H4 (cell line): ENCODE measurements around the gene FOXR1. TPM values are rescaled to one million over a fixed set of nuclear protein-coding genes. Genes with fewer than 3 reads are reported as not detected.

Source experiments
- DNase-seq: peaks from one replicate; pipeline ENCODE4 v3.0.0-alpha.2; 2015; ENCODE audit warnings: low spot score
- total RNA-seq: library from RNA; depleted of rRNA; stranded (reverse); fragments of >200 nt; shearing (Covaris generic); gene quantifications from 2 replicates; pipeline ENCODE4 v1.2.3, GENCODE V29; 2014; rRNA removed

The FOXR1 gene, protein sequence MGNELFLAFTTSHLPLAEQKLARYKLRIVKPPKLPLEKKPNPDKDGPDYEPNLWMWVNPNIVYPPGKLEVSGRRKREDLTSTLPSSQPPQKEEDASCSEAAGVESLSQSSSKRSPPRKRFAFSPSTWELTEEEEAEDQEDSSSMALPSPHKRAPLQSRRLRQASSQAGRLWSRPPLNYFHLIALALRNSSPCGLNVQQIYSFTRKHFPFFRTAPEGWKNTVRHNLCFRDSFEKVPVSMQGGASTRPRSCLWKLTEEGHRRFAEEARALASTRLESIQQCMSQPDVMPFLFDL
- total RNA-seq, result not detected in 2 replicates

DNA sequence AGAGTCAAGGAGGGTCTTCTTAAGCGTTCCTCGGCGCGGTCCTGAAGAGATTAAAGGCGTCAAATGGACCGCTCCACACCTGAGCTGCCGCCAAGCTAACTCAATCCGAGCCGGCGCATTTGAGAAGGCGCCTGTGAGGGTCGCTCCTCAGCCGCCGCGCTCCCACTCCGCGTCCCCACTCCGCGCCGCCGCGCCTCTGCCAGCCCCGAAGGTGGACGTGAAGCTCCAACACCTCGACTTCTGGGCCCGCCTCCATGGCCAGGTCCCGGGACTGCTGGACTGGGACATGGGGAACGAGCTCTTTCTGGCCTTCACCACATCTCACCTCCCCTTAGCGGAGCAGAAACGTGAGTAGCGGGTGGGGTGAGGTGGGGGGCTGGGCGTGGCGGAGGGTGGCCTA, at the start of gene FOXR1:
FOXR1 (plus strand) TSS at position 116 of the 400 bp plus-strand sequence; CDS start at position 287, 171 bp downstream.
- DNase-seq, result no peak

DNA sequence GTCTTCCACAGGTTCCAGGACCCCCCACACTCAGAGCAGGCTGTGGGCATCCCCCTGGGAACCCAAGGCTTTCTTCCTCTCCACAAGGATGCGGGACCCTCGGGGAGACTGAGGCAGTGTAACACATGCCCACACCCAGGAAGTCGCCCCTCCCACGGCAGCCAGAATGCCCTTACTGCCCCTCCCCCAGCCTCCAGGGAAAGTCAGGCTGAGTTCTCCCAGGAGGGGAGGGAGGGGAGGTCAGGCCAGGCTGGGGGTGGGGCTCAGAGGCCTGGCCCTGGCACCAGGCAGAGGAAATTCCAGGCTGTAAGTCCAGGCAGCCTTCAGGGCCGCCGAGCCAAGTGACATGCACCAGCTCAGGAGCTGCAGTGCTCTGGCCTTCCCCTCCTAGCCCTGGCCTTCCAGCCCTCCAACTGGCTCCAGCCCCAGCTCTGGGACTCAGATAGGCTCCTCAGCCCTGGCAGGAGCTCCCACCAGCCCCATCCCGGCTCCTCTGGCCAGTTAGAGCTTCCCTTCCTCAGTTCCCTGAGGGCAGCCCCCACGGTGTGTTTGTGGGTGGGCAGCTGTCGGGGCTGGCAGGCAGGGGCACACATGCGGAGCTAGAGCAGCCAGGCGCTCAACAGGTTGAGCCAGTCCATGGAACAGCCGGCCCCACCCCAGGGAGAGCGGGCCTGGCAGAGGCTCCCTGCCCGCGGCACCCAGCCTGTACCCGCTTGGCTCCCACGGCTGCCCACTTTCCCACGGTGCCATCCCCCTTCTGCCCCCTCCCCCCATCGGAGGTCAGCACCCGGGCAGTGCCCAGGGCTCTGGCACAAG, 49.4 kb upstream of the FOXR1 start:
- DNase-seq, result peak; percentile 83

DNA sequence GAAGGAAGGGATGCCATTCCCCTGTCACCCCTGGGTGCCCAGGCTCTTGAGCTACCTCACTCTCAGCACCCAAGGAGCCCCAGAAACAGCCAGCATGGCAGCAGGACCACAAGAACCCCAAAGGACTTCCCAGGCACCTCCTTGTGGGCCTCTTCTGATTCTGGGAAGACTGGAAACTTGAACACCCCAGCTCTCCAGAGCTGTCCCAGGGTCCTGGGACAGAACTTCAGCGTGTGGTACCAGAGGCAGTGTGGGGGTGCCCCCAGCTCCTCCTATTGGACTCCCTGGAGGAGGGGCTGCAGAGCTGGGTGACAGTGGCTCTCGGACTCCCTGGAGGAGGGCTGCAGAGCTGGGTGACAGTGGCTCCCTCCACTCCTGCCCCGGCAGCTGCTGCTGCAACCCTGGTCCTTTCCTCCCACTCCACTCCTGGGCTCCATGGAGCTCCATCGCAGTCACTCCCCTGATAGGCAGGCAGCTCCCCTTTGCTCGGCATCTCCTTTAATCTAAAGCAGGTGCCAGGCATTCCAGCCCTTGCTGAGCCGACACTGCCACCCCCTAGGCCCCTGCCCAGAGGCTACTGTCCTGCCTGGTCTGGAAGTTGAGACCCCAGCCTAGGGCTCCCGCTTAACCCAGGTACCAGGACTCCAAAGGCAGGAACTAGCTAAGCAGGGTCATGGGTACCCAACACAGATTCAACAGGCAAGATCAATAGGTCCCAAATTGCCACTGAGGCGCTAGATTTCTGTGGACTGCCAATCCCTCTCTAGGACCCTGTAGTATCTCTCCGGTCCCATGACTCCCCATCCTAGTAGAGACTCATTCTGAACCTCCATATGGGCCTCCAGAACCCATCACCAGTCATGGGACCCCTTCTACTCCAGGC, 48.6 kb upstream of the FOXR1 start:
- no peak for DNase-seq

DNA sequence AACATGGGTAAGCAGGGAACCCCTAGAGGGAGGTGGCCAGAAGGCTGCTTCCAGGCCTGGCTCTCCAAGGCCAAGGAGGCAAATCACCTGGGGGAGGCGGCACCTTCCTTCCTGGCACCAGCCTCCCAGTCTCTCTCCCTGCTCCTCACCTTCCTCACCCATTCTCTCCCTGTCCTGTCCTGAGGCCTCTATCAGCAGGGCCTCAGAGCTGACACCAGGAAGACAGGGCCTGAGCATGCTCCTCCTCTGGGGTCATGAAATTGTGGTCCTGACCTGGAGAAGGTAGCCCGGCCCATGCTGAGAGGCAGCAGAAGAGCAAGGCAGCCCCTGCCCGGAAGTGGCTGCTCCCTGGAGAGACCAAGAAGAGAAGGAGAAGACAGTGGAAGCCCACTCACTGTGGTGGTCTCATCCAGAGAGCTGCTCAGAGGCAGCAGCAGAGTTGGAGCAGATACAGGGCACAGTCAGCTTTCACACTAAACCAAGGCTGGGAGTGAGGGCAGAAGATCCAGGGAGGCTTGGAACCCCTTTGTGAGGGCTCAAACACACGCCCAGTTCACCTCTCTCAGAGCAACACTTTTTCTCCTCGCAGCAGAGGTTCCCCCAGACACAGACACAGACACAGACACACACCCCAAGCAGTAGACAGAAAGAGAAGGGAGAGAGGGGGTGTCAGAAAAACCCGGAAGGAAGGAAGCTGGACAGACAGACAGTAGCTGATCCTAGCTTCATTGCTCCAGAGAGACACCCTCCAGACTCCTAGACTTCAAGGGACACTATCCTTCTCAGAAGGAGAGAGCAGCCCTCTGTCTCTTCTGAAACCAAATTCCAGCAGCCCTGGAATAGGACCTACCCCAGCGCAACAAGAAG, 47.6 kb upstream of the FOXR1 start:
- no peak for DNase-seq

DNA sequence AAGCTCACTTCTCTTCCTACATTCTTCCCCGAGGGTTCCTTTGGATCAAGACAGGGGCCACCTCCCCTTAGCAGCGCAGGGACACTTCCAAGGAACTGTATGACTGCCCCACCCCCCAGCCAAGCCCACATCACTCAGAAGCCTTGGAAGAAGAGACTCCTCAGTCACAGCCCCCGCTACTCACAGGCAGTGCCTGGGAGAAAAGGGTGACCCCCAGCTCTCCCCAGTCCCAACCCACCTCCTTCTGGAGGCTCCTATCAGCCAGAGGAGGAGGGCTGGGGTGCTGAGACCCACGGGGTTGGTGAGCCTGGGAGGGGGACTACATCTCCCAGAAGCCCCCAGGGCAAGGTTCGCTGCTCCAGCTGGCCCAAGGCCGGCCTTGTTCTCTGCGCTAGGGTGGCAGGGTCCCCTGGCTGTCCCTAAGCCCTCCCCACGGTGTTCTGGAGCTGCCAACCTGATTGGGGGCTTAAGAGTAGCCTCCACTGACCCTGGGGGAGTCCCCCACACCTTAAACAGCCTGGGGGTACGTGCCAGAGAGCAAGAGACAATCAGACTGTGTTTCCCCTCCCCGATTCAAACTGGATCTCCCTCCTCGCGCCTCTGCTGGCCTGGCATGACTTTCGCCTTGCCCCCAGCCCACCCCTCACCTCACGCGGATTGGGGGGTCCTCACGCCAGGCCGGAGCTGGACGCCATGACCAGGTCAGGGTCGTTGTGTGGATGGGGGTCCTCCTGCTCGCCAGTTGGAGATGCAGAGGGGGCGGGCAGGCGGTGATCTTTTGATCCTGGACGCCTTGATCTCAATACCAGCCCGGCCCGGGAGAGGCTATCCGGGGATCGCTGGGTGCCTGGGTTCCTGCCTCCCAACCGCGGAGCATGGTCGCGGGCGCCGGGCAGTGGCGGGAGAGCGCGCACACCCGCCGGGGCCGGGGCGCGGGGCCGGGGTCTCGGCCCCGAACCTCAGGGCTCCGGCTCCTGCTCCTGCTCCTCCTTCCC, 46.7 kb upstream of the FOXR1 start:
- DNase-seq, result no peak

DNA sequence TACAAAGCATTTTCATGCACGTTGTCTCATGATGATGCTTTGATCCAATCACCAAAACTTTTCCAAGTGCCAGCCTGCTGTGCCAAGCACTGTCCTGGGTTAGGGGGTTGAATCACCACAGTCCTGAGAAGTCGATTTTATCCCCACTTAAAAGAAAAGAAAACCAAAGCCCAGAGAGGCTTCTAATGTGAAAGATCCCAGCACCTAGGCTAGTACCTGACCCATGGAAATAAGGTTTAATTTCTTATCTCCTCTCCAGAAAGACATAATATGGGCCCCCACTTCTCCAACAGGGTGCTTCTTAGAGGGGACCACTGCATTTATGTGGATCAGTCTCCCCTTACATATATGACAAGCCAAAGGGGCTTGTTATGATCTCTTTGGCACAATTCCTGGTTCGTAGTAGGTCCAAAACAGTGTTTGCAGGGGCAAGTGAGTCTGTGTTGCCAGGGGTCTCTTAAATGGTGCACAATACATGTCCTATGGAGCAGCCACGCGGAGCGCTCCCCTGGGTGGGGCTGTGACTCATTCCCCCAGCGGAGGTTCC, 43.9 kb upstream of the FOXR1 start:
- DNase-seq, result no peak

DNA sequence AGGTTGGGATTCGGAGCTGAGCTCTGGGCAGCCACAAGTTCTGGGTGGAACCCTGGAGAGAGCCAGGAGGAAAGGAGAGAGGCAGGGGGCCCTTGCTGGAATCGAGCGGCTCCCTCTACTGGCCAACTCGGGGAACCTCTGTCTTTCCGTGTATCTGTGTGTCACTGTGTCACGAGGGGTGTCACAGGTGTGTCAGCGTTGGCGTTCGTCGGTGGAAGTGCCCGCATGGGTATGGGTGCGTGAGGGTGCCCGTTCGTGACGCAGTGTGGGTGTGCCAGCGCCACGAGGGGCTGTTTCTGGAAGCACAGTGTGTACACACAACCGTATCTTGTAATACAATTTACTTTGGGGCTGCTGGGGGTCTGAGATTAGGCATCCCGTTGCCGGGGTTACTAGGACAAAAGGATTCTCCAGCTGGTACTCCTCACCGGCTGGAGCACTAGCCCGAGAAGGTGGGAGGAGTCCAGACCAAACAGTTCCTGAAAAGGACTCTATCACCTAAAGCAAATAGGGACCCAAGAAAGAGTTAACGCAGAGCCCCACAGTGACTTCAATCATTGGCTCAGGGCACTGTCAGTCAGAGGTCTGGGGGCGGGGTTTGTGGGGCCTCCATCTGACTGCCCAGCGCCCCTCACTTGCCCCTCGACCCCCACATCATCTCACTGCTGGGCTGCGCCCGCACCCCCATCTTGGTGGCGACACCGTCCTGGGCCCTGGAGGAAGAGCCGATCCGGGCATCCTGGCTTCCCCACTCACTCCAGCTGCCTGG, 43.3 kb upstream of the FOXR1 start:
- DNase-seq, result peak; percentile 90

DNA sequence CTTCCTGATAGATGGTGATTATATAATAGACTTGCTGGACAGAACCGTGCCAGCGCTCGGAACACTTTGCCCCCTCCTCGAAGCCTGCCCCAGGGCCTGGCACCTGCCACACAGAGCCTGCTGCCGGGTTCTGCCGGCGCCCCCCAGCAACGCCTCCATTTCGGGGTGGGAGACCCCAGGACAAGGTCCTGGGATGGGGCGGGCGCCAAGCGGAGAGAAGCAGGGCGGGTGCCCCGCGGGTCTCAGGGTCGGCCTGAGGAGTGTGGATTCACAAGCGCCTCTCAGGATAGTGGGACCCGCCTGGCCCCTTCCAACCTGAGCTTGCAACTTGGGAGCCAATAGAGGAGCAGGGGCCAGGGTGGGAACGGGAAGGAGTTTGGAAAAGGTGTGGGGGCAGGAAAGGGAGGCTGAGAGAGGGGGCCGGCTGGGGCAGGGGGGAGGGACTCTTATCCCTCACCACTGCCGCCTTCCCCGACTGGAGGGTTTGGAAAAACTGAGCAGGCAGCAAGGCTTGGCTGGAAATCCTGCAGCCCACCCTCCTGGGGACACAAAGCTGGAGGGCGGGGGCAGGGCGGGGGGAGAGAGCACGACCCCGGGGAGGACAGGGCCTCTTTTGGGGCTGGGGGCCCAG, 42.6 kb upstream of the FOXR1 start:
- DNase-seq, result peak; percentile 51

DNA sequence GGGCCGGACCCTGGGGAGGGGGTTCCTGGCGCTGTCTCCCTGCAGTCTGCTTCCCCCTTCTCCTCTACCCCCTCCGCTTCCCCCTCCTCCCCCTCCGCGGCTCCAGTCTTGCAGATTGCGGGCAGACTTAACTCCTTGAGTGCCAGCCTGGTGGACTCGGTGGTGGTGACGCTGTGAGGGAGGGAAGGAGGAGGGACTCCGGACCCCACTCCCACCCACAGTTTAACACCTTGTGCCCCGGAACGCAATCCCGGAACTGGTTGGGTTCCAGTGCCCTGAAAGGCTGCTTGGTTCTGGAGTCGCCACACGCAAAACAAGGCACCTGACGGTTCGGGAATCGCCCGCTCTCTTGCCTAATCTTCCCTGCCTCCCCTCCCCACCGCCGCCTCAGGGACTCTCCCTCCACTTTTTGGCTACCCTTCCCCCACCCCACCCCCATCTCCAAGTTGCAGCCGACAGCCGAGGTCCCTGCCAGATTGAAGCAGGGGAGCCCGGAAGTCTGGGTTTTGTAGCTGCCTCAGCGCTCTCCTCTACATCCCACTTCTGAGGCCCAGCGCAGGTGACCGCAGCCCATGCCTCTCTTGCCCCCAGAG, 42.0 kb upstream of the FOXR1 start:
- peak; percentile 93 for DNase-seq

DNA sequence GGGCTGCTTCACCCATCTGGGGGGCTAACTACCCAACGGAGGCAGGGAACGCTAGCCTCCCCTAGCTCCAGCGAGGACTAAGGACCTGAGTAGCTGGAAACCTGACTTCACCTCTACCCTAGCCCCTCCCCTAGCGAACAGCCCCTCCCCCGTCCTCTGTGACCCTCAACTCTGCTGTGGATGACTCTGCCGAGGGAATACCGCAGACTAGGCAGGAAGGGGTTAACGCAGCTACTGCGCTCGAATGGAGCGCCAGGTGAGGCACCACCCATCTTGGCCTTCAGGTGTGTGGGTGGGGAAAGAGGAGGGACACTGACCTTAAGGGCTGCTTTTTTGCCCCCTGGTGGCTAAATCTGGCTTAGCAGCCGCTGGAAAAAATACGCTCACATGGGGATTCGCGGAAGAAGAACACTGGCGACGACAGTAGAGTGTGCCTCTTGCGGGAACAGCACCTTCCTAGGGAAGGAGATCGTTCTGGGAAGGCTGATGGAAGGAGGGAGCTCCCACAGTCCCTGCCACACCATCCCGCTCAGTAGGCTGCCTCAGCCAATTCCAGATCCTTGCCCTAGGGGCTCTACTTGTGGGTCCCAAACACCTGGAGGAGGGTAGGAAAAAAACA, 41.4 kb upstream of the FOXR1 start:
- DNase-seq, result peak; percentile 65

DNA sequence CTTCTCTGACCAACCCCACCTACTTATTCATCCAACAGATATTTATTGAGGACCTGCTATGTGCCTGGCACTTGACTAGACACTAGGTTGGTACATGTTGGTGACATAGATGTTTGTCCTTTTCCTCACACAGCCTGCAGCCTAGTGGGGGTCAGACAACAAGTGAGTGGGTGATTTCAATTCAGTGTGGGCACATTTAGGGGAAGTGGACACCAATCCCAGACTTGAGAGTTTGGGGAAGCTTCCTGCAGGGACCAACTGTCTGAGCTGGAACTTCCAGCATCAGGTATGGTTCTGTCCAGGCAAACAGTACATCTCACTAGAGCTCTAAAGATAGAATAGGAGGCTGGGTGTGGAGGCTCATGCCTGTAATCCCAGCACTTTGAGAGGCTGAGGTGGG, 40.0 kb upstream of the FOXR1 start:
- no peak for DNase-seq

DNA sequence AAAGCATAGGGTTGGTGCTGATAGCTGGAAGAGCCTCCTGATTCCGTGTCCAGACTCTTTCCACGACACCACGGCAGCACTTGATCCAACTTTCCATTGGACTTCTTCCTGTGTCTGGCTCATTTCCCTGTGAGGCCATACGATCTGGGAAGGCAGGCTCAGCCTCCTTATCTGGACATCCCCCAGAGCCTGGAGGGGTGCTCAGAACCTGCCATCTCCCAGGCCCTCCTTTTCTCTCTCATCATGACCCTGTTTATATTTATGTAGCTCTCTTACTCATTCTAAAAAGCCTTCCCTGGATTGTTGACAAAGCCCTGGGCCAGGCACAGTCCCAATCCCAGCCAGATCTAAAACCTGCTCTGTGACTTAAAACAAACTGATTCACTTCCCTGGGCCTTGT, 38.1 kb upstream of the FOXR1 start:
- DNase-seq, result no peak

DNA sequence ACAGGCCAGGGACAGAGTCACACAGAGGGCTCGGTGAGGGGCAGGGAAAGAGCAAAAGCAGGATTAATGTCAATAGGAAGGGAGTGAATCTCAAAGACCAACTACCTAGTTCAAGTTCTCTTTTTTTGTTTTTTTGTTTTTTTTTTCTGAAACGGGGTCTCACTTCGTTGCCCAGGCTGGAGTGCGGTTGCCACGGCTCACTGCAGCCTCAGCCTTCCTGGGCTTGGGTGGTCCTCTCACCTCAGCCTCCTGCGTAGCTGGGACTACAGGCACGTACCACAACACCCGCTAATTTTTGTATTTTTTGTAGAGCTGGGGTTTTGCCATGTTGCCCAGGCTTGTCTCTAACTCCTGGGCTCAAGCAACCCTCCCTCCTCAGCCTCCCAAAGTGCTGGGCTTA, 36.2 kb upstream of the FOXR1 start:
- DNase-seq, result no peak

DNA sequence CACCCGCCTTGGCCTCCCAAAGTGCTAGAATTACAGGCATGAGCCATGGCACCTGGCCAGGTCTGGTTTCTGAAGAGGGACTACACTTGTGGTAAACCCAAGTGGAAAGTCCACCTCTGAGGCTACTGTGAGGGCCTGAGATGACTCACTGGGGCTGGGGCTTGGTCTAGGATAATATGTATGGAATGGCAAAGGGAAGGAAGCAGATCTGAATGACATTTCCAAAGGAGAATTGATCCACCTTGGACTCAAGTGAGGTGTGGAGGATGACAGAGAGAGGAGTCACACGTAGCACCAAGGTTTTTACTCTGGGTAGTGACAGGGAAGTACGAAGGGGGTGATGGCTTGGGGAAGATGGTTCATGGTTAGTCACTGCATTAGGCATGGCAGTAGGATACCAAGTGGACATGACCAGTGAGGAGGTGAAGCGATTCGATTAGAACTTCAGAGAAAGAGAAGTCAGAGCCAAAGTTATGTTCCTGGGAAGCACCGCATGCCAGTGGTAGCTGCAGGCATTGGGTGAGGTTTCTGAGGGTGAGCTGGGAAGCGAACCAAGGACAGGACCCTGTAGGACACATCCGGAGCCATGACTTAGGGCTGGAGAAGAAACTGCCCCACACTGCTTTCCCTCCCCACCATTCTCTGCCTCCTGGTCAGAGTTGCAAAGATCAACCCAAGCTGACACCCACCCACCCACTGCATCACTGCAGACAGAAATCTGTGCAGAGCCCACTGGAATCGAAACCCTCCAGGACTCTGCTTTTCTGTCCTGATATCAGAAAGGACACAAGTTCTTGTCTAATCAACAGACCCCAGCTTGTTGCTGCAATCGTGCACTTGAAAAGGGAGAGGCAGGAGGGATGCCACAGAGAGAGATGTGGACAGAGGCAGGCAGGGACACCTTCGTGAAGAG, 32.8 kb upstream of the FOXR1 start:
- peak; percentile 74 for DNase-seq

DNA sequence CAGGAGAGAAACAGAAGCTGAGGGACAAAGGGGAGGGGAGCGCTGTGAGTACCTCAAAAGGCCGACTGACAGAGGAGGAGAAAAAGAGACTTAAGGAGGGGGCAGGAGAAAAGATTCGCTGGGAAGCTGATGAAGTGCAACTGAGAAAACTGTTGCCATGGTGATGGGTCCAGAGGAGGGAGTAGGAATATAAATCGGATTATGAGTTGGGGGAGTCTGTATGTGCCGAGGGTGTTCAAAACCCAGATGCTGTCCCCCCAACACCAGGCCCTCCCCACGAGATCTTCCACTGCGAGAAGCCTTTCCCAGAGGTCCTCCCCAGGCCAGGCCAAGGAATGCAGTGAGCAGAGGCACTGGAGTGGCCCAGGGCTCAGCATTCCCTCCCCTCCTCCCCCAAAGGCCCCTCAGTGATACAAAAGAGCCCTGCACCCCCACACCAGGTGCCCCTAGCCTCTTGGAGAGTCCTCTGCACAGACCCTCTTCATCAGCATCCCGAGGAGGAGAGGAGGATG, 32.1 kb upstream of the FOXR1 start:
- no peak for DNase-seq

DNA sequence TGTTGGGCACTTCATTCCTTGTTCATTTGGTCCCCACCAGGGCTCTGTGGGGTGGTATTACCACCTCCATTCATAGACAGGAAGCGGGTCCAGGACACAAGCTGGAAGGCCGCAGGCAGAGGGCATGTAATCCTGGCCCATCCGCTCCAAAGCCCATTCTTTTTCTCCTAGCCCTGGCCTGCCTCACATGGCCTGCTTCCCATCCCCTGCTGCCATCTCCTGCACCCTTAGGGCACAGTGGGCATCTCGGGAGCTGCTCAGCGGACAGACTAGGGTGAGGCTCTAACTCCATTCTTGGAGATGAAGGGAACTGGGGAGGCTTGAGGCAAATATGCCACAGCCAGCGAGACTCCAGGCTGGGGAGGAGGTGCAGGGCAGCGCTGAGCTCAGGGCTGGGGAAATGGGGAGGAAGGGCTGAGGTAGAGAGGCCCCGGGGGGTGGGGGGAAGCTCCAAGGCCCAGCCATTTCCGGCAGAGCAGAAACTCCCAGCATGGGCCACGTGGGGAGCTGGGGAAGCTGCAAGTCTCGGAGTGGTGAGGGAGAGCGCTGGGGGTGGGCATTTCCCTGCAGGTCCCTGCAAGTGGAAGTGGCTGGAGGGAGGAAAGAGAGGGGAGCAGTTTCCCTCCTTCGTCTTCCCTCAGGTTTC, 31.5 kb upstream of the FOXR1 start:
- DNase-seq, result no peak
